K562 (cell line): ENCODE measurements around the gene PRDM10.

Experiments used
- CEBPB ChIP-seq: fragments of 450-650 bp; IDR thresholded peaks from 2 replicates; pipeline ENCODE4 v1.6.1; 2016; ENCODE audit warnings: missing genetic modification characterization, missing compliant biosample characterization
- MAFK ChIP-seq: IDR thresholded peaks from 2 replicates; pipeline ENCODE4 v1.6.1; 2011; ENCODE audit warnings: low read length, improper control_type of control experiment
- ZNF830 ChIP-seq: fragments of 250-450 bp; sonication (Bioruptor Pico); IDR thresholded peaks from 2 replicates; pipeline ENCODE4 v1.5.0; 2021; ENCODE audit warnings: mild to moderate bottlenecking
- TF ChIP-seq, protein P1 (sequence below): fragments of 250-450 bp; sonication (Bioruptor Pico); IDR thresholded peaks from 2 replicates; pipeline ENCODE4 v1.8.0; 2022; ENCODE audit warnings: moderate library complexity, mild to moderate bottlenecking, inconsistent platforms
- TF ChIP-seq, protein P2 (sequence below): sonication (generic); formaldehyde crosslinking; IDR thresholded peaks from 2 replicates; pipeline ENCODE4 v1.8.0; 2022; ENCODE audit warnings: missing genetic modification reagents, mild to moderate bottlenecking, borderline replicate concordance

GRCh38 chr11:129866311-129866710 is 136.3 kb downstream of the PRDM10 start:
- no peak for TF ChIP-seq ZNF830 (CRISPR knock-in tag)
- TF ChIP-seq CEBPB (tag), result no peak
- TF ChIP-seq, protein P1, sequence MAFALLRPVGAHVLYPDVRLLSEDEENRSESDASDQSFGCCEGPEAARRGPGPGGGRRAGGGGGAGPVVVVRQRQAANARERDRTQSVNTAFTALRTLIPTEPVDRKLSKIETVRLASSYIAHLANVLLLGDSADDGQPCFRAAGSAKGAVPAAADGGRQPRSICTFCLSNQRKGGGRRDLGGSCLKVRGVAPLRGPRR (CRISPR knock-in tag), result no peak
- TF ChIP-seq, protein P2, sequence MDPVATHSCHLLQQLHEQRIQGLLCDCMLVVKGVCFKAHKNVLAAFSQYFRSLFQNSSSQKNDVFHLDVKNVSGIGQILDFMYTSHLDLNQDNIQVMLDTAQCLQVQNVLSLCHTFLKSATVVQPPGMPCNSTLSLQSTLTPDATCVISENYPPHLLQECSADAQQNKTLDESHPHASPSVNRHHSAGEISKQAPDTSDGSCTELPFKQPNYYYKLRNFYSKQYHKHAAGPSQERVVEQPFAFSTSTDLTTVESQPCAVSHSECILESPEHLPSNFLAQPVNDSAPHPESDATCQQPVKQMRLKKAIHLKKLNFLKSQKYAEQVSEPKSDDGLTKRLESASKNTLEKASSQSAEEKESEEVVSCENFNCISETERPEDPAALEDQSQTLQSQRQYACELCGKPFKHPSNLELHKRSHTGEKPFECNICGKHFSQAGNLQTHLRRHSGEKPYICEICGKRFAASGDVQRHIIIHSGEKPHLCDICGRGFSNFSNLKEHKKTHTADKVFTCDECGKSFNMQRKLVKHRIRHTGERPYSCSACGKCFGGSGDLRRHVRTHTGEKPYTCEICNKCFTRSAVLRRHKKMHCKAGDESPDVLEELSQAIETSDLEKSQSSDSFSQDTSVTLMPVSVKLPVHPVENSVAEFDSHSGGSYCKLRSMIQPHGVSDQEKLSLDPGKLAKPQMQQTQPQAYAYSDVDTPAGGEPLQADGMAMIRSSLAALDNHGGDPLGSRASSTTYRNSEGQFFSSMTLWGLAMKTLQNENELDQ (CRISPR knock-in tag), result no peak
- TF ChIP-seq MAFK, result no peak
